Dermis microvascular lymphatic vessel endothelial cell (primary cell): Measurements from ENCODE around the gene NXNL2. TPM values are rescaled to one million over a fixed set of nuclear protein-coding genes. Genes with fewer than 3 reads are reported as not detected.

Experiments used
- DNase-seq, 2 donors: peaks; one replicate each; pipeline versions ENCODE4 v3.0.0 to v3.0.0-alpha.2; 2010; ENCODE audit warnings: low read depth in 2 of 2
- total RNA-seq: library from RNA; depleted of rRNA; stranded (reverse); fragments of >200 nt; gene quantifications from 2 replicates; pipeline ENCODE4 v1.2.1, GENCODE V29; 2014

The NXNL2 gene
- total RNA-seq, 1 donor from 2014 or later: 0.13 TPM

GRCh38 chr9:88531920-88532698 lies 2.9 kb upstream of the NXNL2 start:
- DNase-seq: peak in 1 of 2 donors; percentile 62

DNA sequence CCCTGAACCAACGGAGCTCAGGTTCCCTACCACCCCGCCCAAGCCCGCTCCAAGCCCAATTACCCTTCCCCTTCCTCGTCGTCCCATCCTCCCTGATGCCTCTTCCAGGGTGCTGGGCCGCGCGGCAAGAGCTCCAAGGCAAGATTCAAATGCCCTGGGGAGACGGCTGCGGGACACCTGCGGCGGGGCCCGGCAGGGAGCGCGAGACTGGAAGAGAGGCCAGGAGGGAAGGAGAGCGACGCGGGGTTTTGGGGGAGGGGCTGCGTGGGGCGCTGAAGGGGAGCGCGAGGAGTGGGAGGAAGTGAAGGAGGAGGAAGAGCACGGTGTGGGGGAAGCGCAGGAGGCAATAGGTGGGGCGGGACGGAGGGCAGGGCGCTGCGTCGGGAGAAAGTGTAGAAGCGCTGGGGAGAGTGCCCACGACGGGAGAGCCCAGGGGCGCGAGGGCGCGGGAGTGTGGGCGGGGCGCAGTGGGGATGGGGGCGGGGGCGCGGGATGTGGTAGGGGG lies 975 bp upstream of the NXNL2 start:
- no peak for DNase-seq

DNA sequence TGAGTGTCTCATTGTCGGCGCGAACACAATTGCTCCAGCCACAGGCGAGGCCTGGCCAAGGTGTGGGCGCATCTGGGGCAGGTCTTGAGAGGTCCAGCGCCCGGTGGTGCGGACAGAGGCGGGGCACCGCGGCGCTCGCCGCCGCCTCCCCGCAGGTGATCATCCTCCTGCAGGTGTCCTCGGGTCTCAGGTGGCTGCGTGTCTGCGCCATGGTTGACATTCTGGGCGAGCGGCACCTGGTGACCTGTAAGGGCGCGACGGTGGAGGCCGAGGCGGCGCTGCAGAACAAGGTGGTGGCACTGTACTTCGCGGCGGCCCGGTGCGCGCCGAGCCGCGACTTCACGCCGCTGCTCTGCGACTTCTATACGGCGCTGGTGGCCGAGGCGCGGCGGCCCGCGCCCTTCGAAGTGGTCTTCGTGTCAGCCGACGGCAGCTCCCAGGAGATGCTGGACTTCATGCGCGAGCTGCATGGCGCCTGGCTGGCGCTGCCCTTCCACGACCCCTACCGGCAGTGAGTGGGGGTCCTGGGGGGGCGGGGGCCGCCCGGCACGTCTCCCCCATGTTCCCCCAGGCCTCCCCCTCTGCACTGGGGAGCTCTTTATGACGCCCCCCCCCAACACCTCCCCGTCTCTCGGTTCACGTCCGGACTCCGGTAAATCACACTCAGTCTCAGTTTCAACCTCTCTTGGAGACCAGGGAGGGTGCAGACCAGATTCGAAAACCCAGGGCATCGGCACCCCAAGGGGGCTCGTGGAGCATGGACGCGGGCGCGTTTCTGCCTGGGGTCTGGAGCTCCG lies 446 bp downstream of the NXNL2 start:
- peak in 1 of 2 donors; percentile 9 for DNase-seq

DNA sequence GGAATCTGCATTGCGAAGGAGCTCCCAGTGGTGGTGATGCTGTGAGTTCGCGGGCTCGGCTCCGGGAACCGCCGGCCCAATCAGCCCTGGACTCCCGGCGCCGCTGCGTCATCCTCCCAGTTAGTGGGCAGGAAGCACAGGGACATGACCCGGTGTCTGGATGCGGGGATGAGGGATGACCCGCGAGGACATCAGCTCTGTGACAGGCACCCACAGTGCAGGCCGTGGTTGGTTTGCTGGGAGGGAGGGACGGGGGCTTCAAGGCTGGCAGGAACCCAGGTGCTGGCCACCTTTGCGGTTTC lies 996 bp downstream of the NXNL2 start:
- peak in 1 of 2 donors; percentile 24 for DNase-seq

DNA sequence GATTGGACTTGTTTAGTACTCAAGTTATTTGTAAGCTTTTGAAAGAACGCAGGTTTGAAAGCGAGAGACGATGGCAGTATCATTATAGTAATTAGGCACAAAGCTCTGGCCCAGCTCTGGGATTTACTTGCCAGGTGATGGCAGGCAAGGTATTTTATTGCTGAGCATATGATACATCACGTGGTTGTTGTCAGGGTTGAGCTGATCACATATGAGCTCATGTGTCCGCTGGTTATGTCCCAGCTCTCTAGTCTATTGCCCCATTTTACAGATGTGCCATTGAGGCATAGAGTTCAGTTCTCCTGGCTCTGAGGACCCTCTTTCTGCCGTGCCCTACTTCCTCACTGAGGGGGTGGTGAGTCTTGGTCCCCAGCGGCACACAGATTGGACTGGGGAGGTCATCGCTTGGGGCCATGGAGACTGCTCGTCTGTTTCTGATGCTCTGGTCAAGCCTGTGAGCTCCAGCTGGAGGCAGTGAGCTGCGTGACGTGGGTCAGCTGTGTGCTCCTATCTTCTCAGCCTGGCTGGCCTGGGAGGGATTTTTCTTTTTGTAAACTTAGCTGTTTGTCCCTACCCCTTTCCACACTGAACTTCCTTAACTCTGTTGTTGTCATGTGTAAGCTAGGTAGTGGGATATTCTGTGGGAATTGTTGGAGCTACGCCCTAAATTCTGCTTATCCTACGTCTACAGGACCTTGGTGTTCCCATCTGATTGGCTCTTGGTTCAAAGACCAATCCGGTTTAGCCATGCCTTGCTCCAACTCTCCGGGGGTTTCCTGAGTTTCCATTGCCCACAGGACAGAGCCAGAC lies 2.2 kb downstream of the NXNL2 start:
- DNase-seq: peak in 1 of 2 donors; percentile 8

- peak in 1 of 2 donors; percentile 30 for DNase-seq
Measured at GRCh38 chr9:88537761-88538091, 2.7 kb downstream of the NXNL2 start.

DNA sequence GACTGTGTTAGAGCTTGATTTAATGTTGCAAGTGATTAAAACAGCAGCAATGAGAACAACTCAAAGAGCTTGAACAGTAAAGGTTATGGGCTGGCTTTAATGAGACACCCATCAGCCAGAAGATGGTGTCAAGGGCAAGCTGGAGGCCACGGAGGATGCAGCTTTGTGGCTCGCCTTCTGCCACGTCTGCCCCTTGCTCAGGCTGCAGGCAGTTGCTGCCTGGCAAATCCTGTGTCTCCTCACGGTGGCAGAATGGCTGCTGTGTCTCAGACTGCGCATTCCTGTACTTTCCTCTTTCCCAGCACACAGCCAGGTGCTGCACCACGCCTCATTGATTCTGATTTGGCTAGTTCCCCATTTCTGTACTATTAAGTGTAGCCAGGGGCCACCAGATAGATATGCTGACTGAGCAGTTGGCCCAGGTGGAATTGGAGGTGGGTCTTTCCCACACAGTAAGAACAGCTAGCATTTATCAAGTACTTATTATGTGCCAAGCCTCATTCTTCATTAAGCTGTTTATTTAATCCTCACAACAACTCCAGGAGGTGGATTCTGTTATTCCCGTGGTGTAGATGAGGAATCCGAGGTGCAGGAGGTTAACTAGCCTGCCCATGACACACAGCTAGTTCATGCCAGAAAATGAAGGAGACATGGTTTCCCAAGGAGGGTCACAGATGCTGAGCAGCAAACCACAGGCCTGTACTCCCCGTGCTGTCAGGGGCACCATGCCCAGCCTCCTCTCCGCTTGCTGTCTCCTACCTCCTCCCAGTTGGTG lies 3.5 kb downstream of the NXNL2 start:
- no peak for DNase-seq

DNA sequence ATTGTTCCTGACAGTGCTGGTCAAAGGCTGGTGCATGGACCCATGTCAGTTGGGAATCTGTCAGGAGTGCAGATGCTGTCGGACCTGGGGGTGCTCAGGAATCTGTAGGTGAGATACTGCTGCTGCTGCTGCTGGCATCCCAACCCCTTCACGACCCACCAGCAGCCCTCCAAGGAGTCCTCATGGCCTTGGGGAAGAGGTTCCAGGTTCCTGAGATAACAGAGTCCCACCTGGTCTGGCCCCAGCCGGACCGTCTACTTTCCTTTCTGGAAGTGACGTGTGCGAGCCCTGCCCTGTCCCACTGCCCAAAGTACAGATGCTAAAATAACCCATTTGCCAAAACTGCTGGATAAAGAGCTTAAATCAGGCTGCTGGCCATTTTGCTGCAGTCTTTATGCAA lies 4.3 kb downstream of the NXNL2 start:
- DNase-seq: no peak

DNA sequence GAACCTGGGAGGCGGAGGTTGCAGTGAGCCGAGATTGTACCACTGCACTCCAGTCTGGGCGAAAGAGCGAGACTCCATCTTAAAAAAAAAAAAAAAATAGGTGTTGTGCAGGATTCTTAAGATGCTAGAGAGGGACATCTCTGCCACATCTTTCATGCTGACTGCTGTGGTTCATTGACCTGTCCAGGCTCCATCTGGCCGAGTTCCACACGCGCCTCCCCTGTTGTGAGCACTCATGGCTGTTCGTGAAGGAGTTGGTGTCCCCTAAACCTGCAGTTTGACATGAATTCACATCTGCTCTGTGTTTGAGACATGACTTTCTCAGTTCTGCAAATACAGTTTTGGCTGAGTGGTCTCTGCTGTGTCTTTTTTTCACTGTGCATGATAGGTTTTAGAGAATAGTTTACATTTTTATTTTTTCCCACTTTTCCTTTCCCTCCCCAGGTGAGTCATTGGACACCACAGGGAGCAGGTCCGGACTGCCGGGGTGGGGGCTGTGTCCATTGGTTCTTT lies 5.3 kb downstream of the NXNL2 start:
- no peak for DNase-seq

- peak; percentile 54 to 69 for DNase-seq
Measured at GRCh38 chr9:88544245-88544644, 9.3 kb downstream of the NXNL2 start.

DNA sequence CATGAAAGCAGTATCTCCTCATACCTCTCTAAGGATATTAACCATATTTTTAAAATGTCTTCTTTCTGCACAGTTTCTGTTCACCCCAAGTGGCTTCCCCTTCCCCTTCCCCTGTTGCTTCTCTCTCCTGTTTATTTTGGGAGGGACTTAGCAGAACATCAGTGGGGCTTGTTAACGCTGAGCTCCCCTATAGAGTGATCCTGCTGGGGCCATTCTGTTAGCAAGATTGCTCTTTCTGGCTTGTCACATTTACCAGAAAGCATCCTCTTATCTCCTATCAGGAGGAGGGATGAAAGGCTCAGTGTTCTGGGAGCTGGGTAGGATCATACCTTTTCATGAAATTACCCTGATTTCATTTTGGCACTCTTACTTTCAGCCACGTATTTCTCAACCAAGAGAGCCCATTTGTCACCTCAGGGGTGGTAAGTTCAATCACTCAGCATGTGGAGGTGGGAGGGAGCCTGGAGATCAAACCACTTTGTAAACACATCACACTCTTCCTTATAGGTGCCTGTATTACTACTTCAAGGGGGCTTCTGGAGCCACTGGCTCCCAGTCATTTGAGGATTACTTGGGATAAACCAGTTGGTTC lies 16.7 kb downstream of the NXNL2 start:
- no peak for DNase-seq

DNA sequence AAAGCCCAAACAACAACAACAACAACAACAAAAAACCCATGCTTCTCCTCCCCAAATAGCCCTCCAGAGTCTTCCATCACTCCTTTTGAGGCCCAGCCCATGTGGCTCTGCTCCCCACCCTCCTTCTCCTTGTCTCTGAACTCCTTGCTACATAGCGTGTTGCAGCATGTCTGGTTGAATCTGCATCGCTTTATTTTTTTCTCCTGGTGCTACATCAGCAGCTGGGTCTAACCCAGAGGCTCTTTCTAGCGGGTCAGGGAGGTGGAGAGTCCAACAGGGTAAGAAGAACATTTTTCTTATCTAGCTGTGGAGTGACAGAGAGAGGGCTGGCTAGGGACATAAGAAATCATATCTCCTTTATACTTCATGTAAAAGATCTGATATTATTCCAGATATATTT lies 18.4 kb downstream of the NXNL2 start:
- no peak for DNase-seq

GRCh38 chr9:88555268-88555980 lies 20.4 kb downstream of the NXNL2 start:
- no peak for DNase-seq

DNA sequence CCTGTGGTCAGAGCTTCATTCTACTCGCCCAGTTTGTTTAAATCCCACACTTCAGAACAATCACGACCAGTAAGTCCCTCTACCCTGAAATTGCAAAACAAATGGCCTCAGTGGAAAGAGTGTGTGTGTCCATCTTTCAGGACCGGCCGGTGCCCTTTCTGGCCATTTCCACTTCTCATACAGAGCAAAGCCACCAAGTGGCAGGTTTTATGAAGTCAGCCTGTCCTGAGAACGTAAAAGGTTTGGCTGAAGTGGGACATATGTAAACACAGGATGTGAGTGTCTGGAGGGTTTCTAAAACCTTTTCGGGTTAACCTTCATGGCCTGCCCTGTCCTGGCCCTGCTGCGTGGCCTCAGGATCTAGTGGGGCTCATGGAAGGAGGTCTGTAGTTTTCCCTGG lies 24.7 kb downstream of the NXNL2 start:
- peak in 1 of 2 donors; percentile 20 for DNase-seq

- DNase-seq: no peak
Measured at GRCh38 chr9:88567870-88568269, 32.9 kb downstream of the NXNL2 start.

GRCh38 chr9:88571419-88571818 lies 36.4 kb downstream of the NXNL2 start:
- DNase-seq: no peak

DNA sequence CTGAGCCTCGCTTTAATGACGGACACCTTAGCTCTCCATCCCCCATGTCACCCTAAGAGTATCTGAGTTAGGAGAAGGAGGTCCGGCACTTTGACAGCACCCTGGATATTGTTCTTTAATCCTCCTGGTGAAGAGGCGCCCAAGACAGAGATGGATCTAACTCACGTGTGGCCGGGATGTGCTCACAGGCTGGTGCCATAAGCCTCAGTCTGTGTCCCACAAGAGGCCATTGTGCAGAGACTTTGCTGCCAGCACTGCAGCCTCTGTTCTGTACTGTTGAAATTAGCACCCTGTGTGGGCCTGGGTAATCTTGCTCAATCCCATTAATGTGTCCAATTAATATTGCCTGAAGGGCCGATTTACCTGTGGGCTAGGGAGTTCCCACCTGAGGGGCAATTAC lies 37.7 kb downstream of the NXNL2 start:
- DNase-seq: no peak

GRCh38 chr9:88574953-88575352 lies 40.0 kb downstream of the NXNL2 start:
- no peak for DNase-seq

GRCh38 chr9:88577256-88578120 lies 42.5 kb downstream of the NXNL2 start:
- no peak for DNase-seq
